DOHH2 (cell line): Measurements from ENCODE around the gene CPT1A.

Source experiments
- EZH2phosphoT487 ChIP-seq: fragments of 200-600 bp; sonication (generic); IDR thresholded peaks from 2 replicates; pipeline ENCODE4 v1.6.1; 2017; ENCODE audit warnings: borderline replicate concordance, mild to moderate bottlenecking, antibody characterized with exemption, low read length, moderate library complexity, mixed read lengths
- TF ChIP-seq, protein P1 (sequence below): fragments of 200-600 bp; sonication (generic); IDR thresholded peaks from one replicate; pipeline ENCODE4 v1.5.1; 2014; ENCODE audit warnings: antibody characterized with exemption, mild to moderate bottlenecking, low read depth, low read length; ENCODE audit not compliant: poor library complexity, severe bottlenecking

DNA sequence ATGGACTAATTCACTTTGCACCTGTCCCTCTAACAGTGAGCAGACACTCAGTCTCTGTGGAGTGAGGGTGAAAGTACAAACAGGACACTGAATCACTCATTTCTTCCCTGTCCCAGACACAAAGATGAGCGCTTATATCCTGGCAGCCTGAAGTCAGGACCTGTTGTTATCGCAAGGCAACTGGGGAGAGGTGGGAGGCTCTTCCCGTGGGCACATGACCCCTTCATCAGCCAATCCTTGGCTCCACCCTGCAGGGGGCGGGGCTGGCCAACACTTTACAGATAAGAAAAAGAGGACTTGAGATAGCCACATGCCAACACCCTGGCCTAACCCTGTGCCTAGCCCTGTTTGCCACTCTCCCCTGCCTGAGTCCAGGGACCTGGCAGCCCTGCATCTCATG, 60.9 kb downstream of the CPT1A start:
- TF ChIP-seq, protein P1, sequence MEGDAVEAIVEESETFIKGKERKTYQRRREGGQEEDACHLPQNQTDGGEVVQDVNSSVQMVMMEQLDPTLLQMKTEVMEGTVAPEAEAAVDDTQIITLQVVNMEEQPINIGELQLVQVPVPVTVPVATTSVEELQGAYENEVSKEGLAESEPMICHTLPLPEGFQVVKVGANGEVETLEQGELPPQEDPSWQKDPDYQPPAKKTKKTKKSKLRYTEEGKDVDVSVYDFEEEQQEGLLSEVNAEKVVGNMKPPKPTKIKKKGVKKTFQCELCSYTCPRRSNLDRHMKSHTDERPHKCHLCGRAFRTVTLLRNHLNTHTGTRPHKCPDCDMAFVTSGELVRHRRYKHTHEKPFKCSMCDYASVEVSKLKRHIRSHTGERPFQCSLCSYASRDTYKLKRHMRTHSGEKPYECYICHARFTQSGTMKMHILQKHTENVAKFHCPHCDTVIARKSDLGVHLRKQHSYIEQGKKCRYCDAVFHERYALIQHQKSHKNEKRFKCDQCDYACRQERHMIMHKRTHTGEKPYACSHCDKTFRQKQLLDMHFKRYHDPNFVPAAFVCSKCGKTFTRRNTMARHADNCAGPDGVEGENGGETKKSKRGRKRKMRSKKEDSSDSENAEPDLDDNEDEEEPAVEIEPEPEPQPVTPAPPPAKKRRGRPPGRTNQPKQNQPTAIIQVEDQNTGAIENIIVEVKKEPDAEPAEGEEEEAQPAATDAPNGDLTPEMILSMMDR, result no peak
- no peak for TF ChIP-seq EZH2phosphoT487
